Neural progenitor cell (in vitro differentiated cells): Measurements from ENCODE around the gene NTM.

Experiments used
- EZH2 ChIP-seq: fragments of 200-600 bp; sonication (generic); IDR thresholded peaks from 2 replicates; pipeline ENCODE4 v1.6.1; 2017; ENCODE audit warnings: antibody characterized with exemption, mild to moderate bottlenecking, moderate library complexity
- EZH2phosphoT487 ChIP-seq: fragments of 200-600 bp; sonication (generic); IDR thresholded peaks from 2 replicates; pipeline ENCODE4 v1.6.1; 2017; ENCODE audit warnings: antibody characterized with exemption
- TF ChIP-seq, protein P1 (sequence below): fragments of 200-600 bp; sonication (generic); IDR thresholded peaks from 2 replicates; pipeline ENCODE4 v1.5.1; 2017; ENCODE audit warnings: antibody characterized with exemption, mild to moderate bottlenecking

DNA sequence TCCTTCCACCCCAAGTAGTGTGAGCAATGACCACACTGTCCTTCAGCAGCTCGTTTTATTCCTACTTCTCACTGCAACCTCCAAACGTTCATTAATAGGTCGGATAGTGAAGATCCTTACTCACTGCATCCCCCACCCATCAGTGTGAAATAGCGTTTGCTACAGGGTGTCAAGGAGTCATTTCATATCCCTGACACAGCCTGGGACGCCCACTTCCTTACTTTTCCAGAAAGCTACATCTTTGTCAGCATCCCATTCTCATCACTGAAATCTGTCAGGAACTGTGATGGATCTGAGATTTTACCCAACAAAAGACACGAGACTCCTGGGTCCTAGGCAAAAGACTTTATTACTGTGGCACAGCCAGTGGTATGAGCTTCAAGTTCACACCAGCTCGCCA lies 592.4 kb downstream of the NTM start:
- TF ChIP-seq, protein P1, sequence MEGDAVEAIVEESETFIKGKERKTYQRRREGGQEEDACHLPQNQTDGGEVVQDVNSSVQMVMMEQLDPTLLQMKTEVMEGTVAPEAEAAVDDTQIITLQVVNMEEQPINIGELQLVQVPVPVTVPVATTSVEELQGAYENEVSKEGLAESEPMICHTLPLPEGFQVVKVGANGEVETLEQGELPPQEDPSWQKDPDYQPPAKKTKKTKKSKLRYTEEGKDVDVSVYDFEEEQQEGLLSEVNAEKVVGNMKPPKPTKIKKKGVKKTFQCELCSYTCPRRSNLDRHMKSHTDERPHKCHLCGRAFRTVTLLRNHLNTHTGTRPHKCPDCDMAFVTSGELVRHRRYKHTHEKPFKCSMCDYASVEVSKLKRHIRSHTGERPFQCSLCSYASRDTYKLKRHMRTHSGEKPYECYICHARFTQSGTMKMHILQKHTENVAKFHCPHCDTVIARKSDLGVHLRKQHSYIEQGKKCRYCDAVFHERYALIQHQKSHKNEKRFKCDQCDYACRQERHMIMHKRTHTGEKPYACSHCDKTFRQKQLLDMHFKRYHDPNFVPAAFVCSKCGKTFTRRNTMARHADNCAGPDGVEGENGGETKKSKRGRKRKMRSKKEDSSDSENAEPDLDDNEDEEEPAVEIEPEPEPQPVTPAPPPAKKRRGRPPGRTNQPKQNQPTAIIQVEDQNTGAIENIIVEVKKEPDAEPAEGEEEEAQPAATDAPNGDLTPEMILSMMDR = no peak
- TF ChIP-seq EZH2phosphoT487 (no peak), EZH2 (no peak)
